Measurements from ENCODE around the gene EIF5B.
"Not testable (repeated sequence)": the region's sequence is repeated elsewhere in the genome, so short reads cannot be mapped to it uniquely, and the experiment has no call there.

The EIF5B gene

DNA sequence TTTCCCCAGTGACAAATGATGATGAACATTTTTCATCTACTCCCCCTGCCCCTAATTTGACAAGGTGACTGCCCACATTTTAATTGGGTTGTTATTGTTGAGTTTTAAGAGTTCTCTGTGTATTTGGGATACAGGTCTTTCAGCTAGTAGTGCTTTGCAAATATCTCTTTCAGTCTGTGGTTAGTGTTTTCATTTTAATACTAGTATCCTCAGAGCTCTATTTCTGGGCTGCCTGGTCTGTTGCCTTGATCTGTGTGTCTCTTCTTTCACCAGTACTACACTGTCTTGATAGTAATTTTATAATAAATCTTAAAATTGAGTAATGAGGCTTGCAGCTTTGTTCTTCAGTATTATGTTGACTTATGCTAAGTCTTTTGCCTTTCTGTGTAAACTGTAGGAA lies 19.7 kb downstream of the EIF5B start:
- H3K4me3 ChIP-seq (ENCODE audit: low read depth, low read length): no peak overlapping the region

DNA sequence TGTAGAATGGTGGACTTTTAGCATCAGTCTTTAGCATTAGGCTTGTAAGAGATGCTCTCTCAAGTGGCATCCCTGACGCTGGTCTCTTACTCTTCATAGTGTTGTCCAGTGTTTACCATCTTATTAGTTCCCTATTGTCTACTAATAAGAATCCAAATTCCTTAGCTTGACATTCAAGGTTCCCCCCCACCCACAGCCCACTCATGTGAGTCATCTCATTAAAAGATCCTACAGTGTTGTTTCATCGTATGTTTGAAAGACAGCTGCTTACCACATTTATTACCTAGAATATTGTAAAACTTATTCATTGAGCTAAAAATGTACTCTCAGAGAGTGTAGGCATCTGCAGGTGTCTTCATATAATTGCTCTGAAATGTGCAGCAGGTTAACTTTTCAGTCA lies 28.5 kb downstream of the EIF5B start:
- H3K4me3 ChIP-seq (ENCODE audit: low read depth, low read length): no peak overlapping the region

DNA sequence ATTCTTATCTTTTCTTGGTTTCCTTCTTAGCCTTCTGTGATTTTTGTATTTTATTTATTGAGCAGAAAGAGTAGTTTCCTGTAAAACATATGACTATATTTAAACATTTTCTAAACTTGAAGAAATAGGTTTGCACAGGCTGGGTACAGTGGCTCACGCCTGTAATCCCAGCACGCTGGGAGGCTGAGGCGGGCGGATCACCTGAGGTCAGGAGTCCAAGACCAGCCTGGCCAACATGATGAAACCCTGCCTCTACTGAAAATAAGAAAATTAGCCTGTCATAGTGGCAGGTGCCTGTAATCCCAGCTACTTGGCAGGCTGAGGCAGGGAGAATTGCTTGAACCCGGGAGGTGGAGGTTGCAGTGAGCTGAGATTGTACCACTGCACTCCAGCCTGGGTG lies 31.7 kb downstream of the EIF5B start:
- H3K4me3 ChIP-seq (ENCODE audit: low read depth, low read length): not testable (repeated sequence)

DNA sequence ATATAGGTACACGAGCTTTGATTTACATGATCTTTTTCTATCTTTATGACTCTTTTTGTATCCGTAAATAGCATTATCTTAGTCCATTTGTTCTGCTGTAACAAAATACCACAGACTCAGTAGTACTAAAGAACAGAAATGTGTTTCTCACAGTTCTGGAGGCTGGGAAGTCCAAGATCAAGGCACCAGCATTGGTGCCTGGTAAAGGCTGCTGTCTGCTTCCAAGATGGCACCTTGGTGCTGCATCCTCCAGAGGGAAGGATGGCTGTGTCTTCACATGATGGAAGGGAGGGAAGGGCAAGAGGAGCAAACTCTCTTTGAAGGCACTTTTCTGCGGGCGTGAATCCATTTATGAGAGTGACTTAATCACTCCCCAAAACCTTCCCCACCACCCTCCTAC lies 36.0 kb downstream of the EIF5B start:
- H3K4me3 ChIP-seq (ENCODE audit: low read depth, low read length): no peak overlapping the region

DNA sequence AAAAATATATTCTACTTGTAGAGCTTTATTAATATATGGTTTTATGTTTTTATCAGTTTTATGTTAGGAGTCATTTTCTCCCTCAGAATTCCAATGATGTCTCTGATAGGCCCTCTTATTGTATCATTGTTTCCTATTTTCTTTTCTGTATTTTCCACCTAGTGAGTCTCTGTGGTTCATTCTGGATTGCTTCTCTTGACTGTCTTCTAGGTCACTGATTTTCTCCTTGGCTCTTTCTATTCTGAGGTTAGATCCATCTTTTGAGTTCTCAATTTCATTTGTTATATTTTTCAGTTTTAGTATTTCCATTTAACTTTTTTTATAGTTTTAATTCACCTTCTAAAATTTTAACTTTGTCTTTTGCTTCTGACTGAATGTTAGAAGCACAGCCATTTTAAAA lies 37.6 kb downstream of the EIF5B start:
- H3K4me3 ChIP-seq (ENCODE audit: low read depth, low read length): no peak overlapping the region

DNA sequence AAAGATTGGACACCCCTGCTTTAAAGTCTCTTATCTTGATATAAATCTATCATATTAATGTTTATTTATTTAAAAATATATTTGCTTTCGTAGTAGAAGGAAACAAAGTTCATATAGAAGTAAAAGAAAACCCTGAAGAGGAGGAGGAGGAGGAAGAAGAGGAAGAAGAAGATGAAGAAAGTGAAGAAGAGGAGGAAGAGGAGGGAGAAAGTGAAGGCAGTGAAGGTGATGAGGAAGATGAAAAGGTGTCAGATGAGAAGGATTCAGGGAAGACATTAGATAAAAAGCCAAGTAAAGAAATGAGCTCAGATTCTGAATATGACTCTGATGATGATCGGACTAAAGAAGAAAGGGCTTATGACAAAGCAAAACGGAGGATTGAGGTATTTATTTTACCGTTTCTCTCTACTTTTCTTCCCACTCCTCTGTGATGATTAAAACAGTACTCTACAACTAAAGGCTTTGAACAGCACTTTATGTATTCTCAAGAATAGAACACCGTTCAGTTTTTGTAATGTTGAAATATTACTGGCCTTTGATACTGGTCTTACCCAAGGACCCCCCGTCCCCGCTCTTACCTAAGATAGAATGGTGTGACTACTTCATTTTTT lies 39.2 kb downstream of the EIF5B start:
- H3K4me3 ChIP-seq (ENCODE audit: low read depth, low read length): no peak overlapping the region

DNA sequence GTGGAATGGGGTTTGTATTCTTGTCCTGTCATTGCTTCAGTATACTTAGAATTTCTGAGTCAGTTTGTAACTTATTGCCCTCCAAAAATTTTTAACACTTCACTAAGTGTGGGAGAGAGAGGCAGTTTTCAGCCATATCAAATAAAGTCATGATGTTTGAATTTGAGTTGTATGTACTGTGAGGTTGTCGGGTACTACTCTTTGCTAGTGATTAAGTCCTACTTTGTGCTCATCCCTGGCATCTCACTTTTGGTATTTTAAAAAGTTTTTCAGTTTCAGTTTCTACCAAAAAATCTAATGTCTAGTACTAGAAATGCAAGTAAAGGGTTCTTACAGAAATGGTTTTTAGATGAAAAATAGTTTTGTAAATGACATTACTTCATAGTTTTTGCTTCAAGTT lies 40.7 kb downstream of the EIF5B start:
- H3K4me3 ChIP-seq (ENCODE audit: low read depth, low read length): no peak overlapping the region

DNA sequence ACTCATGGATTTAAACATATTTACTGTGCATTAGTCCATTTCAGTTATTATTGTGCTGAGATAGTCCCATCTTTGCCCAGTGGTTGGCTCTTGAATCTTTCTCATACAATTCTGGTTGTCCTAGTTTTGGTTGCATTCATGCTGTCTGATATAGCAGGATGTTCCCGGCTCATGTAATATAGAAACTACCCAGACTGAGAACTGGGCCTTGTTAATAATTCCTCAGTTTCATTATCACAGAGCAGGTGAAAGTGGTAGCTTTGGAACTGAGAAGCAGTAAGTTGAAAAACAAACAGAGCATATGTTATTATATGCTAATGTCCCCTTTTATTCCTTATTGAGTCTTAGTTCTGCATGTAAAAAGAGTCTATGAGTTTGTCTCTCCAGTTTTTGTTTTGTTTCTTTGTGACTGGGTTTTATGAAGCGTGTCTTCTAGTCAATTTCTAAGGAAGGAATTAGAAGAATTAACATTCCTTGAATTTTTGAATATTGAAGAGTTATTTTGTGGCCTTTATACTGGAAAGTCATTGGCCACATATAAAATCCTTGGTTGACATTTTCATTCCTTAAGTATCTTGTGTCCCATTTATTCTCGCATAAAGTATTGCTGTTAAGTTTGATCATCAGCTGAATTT lies 43.3 kb downstream of the EIF5B start:
- H3K4me3 ChIP-seq (ENCODE audit: low read depth, low read length): no peak overlapping the region

DNA sequence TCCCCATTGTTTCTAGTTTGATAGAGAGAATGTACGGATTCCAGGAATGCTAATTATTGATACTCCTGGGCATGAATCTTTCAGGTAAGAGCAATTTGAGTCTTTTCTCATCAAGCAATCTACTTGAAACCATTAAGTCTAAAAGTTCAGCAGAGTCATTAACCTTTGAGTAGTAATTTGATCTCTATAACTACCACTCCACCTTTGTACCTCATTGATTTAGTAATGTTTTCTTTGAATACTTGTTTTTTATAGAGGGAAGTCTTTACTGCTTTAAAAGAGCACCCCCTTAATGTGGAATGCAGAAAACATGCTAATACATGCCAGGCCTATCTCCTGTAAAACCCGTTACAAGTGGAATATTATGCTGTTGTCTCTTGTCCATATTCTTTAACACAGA lies 45.0 kb downstream of the EIF5B start:
- no peak overlapping the region for H3K4me3 ChIP-seq (ENCODE audit: low read depth, low read length)

DNA sequence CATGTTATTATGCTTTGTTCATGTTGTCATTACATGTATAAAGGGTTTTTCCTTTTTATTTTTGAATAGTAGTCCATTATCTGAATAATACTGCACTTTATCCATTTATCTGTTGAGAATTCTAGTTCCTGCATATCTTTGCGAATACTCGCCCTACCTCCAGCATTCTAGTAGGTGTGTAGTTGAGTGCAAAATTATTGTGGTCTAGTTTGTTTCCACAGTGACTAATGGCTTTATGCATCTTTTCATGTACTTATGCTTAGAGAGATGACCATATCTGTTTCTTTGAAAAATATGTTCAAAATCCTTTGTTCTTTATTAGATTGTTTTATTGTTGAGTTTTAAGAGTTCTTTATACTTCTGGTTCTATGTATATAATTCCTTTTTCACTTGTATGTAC lies 48.8 kb downstream of the EIF5B start:
- no peak overlapping the region for H3K4me3 ChIP-seq (ENCODE audit: low read depth, low read length)

DNA sequence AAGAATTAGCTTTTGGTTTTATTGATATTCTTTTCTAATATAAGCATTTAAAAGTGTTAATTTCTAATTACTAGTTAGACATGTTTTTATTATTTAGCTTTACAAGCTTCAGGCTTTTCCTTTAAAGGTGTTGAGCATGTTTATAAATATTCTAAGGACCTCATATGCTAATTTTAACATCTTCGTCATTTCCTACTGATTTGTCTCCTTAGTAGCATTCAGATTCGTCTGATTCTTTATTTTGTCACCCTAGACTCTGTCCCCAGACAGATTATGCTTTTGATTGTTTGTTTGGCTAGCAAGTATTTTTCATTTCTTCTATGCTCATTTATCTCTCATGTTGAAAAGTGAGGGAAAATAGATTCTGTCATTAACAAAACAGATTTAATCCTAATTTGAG lies 51.7 kb downstream of the EIF5B start:
- H3K4me3 ChIP-seq (ENCODE audit: low read depth, low read length): no peak overlapping the region

DNA sequence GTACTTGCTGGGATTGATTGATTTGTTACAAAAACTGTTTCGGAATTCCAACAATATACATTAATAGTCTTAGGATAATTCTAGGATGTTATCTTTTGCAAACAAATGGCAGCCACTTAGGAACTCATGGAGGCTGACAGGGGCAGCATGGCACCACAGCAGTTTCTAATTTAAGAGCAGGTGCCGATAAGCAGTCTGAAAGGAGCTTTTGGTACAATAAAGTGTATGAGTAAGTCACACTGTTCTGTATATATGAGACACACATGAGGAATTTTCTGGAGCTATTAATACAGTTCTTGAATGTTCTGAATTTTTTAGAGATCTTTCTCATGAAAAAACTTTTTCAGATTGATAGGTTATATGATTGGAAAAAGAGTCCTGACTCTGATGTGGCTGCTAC lies 52.2 kb downstream of the EIF5B start:
- H3K4me3 ChIP-seq (ENCODE audit: low read depth, low read length): no peak overlapping the region

DNA sequence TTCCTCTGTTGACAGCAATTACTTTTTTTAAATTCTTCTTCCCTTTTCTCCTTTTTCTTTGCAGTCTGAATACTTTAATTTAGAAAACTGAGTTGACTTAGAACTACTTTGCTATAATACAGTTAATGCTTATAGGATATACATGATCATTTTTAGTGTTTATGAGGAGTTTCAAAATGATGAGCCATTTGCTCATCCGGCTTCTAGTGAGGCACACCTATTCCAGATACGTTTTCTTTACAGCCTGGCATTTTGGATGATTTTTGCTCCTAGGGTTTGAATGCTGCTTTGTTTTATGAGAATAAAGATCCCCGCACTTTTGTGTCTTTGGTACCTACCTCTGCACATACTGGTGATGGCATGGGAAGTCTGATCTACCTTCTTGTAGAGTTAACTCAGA lies 52.8 kb downstream of the EIF5B start:
- no peak overlapping the region for H3K4me3 ChIP-seq (ENCODE audit: low read depth, low read length)

DNA sequence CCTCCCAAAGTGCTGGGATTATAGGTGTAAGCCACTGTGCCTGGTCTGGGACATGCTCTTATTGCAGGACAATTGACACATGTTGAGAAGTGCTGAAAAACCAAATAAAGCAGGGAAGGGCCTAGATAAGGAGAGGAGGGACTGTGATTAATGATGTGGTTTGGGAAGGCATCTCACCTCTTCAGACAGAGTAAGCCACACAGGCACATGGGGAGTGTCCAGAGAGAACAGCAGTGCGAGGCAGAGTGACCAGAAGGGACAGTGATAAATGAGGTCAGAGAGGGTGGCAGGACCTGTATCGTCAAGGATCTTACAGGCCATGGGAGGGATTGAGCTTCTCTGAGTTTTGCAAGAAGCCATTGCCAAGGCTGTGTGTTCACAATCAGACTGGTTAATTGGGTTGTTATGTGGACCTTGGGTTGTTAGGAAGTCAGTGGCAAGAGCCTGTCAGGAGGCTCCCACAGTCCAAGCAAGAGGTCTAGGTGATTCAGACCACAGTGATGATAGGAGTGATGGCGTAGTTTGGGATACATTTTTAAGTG lies 58.5 kb downstream of the EIF5B start:
- H3K4me3 ChIP-seq (ENCODE audit: low read depth, low read length): no peak overlapping the region

DNA sequence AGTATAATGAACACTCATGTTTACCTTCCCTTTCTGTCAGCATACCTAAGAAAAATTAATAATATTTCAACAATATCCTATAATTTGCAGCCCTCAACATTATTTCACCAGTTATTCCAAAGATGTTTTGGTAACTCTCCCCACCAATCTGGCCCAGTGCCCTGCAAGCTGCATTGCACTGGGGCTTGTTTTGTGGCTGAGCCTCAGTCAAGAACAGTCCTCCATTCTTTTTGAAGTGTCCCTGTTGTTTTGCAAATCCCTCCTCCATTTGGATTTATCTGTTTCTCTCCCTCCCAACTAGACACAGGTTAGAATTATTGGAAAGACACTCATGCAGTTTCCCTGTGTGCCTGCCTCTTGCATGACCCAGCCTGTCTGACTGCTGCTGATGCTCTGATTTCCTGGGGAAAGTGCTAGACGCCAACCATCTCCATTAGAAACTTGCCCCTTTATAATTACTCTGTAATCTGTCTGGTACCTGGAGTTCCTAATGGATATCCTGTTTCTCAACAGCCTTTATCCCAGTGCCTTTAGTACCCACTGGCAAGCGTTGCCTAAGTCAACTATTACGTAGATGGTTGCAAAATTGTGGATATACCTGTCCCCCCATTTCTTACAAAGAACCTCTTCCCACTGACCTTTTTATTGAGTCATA lies 60.2 kb downstream of the EIF5B start:
- no peak overlapping the region for H3K4me3 ChIP-seq (ENCODE audit: low read depth, low read length)

DNA sequence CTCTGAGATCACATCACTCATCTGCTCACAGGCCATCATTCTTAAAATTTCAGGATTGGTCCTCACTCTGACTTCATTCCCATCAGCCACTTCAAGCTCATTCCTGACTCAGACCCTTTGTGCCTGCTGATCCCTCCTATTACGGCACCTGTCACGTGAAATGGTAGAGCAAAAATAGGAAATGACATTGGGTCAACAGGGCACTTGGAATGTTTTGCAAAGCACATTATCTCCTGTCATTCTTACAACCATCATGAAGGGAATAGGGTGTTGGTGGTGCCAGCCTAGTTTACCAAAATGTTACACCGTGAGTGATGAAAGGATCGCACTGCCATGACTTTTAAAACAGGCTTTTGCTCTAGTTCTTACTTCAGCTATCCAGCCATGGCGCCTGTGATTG lies 61.1 kb downstream of the EIF5B start:
- H3K4me3 ChIP-seq (ENCODE audit: low read depth, low read length): no peak overlapping the region

DNA sequence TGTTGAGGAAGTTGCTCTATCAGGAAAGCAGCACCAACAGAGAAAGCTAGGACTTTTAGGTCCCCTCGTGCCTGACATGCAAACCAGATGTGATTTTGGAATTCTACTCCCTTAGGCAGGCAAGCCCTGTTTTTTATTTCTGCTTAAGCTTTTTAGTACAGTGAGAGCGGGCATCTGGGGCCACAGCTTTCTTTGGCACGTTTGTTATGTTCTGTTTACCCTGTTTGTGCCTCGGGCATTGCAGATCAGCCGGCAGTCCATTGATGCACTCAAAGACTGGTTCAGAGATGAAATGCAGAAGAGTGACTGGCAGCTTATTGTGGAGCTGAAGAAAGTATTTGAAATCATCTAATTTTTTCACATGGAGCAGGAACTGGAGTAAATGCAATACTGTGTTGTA lies 61.9 kb downstream of the EIF5B start:
- no peak overlapping the region for H3K4me3 ChIP-seq (ENCODE audit: low read depth, low read length)

DNA sequence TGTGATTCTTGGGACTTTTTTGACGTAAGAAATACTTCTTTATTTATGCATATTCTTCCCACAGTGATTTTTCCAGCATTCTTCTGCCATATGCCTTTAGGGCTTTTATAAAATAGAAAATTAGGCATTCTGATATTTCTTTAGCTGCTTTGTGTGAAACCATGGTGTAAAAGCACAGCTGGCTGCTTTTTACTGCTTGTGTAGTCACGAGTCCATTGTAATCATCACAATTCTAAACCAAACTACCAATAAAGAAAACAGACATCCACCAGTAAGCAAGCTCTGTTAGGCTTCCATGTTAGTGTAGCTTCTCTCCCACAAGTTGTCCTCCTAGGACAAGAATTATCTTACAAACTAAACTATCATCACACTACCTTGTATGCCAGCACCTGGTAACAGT lies 62.6 kb downstream of the EIF5B start:
- no peak overlapping the region for H3K4me3 ChIP-seq (ENCODE audit: low read depth, low read length)

DNA sequence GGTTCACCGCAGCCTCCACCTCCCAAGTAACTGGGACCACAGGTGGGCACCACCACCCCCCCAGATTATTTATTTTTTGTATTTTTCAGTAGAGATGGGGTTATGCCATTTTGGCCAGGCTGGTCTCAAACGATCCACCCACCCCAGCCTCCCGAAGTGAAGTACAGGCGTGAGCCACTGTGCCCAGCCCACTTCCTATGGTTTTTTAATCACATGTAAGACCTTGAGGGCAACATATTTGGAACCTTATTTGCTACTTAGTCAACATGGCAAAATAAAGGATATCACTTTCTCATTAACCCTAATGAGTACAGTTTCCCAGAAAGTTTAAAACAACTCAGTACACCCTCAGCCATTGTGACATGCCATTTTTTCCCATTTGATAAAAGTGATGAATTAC lies 64.7 kb downstream of the EIF5B start:
- H3K4me3 ChIP-seq (ENCODE audit: low read depth, low read length): no peak overlapping the region

DNA sequence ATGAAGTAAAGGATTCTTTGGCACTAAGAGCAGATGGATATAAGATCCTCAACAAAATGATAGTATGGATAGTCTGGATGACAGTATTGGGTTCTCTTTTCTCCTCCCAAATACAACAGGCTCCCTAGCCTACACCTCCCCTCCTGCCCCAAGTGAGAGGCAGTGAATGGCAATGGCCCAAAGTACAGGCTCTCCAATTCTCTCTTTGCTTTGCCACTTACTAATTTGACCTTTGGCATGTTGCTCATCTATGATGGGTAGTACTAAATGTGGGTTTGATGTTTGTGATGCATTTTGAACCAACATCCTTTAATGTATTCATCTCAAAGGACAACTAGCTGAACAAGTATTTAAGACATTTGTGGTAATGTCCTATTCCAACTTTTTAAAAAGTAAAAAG lies 65.9 kb downstream of the EIF5B start:
- H3K4me3 ChIP-seq (ENCODE audit: low read depth, low read length): no peak overlapping the region

DNA sequence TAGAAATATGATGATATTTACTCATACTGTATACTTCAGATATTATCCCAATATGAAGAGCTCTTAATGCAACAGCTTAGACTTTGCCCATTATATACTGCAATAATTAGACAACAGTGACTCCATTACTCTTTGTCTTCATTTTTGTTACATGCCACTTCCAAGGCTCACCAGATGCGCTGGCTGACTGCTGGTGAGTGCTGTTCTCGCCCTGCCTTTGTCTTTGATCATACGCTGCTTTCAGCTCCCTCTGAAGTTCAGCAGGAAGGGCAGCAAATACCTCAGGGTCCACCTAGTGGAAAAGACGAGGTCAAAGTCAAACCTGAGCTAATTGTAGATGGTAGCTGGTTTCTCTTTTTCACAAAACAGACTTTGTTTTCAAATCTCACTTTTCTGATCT lies 66.3 kb downstream of the EIF5B start:
- no peak overlapping the region for H3K4me3 ChIP-seq (ENCODE audit: low read depth, low read length)

DNA sequence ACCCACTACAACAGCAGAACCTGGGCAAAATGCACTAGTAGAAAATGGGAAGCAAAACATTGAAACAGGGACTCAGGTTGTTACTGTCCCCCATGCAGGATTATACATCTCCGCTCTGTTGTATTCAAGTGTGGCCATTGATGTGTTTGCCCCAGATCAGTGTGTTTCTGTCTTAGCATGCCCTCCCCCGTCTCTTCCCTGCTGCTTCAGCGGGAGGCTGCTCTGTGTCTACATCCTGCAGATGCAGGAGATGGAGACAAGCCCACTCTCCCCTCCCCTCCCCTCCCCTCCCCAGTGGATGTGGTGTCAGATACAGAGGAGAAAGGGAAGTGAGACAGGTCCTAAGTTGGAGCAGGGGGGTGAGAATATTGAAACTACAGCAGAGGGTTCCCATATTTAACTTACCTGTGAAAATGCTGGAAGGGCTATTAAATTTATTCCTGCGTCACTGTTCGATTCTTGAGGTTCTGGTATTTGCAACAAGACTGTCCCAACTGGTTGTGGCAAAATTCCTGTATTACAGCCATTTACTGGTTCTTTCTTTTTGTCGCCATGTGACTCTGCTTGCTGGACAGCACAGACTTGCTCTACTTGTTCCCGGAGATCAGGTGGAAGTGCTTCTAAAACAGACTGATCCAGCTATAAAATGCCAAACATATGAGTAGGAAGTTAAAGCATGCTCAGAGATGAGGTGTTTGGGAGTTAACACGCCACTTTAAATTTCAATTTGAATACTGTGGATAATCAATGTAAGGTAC lies 67.0 kb downstream of the EIF5B start:
- no peak overlapping the region for H3K4me3 ChIP-seq (ENCODE audit: low read depth, low read length)
